Activated T-cell treated with anti-CD3 and anti-CD28 coated beads, Interleukin-2, amount 50 U/mL, for 1 hour (primary cell): ENCODE measurements around the gene CFAP97.
"Not testable (repeated sequence)": the region's sequence is repeated elsewhere in the genome, so short reads cannot be mapped to it uniquely, and the experiment has no call there.

Experiments used
- DNase-seq: peaks from one replicate; pipeline ENCODE4 v3.0.0-alpha.2; 2020

Gene CFAP97

DNA sequence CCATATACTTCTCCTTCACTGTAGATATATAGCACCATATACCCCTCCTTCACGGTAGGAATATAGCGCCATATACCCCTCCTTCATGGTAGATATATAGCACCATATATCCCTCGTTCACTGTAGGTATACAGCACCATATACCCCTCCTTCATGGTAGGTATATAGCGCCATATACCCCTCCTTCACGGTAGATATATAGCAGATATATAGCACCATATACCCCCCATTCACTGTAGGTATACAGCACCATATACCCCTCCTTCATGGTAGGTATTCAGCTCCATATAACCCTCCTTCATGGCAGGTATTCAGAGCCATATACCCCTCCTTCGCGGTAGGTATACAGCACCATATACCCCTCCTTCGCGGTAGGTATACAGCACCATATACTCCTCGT lies 18.1 kb upstream of the CFAP97 start:
- DNase-seq: no peak

DNA sequence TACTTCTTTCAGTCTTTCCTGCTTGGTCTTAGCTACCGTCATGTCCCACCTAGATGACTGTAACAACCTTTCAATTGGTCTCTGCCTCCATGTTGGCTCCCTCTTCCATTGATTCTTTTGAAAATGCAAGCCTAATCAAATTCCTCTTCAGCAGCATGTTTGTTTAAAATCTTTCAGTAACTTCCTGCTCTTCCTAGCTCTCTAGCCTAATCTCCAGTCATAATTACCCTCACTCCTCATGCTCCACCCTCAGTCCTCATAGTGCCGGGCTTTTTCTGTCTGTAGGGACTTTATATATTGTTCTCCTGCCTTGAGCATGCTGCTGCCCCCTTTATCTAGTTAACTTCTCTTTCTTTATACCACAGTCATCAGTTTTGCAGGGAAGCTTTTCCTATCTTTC lies 17.7 kb upstream of the CFAP97 start:
- no peak for DNase-seq

DNA sequence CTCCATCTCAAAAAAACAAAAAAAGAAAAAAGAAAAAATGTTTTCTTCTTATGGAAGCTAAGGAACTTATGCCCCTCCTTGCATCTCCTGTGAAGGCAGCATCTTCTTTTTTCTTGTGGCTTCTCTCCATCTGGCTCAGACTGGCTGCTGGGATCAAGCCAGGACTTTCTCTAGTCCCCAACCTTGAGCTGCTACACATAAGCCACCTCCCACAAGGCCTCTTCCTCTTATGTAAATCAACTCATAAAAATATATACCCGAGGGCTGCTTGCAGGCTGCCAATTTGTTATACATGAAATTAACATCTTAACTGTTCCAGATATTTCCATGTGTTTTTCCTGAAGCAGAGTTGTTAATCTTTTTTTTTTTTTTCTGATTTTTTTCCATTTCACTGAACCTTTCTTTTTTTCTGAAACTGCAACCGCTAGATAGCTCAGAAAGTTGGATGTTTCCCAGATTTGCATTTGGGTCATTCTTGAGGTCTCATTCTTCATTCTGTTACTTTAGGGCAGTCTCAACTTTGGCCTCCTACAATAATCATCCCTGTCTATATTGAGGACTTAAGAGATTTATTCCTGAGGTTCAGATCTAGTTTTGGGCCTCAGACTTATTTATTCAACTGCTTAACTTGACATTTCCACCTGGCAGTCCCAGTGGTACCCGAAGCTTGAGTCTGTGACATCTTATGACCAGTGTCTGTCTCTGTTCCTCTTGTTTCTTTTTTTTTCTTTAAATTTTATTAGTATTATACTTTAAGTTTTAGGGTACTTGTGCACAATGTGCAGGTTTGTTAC lies 15.9 kb upstream of the CFAP97 start:
- no peak for DNase-seq

DNA sequence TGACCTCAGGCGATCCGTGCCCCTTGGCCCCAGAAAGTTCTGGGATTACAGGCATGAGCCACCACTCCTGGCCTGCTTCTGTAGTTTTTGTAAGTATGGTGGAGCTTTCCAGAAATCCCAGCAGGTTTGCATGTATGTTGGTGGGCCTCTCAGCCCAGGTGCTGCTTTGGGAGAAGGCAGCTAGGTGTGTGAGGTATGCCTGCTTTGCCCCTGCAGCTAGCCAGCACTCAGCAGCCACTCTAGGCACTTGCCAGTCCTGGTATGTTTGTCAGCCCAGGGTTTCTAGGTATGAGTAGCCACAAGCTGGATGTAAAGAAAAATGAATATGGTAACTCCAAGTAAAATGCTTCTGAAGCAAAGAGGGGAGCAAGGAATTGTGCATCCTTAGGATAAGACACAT lies 14.5 kb upstream of the CFAP97 start:
- DNase-seq: no peak

- no peak for DNase-seq
Measured at GRCh38 chr4:185217408-185217975, 13.7 kb upstream of the CFAP97 start.

- DNase-seq: no peak
Measured at GRCh38 chr4:185215261-185215660, 11.5 kb upstream of the CFAP97 start.

DNA sequence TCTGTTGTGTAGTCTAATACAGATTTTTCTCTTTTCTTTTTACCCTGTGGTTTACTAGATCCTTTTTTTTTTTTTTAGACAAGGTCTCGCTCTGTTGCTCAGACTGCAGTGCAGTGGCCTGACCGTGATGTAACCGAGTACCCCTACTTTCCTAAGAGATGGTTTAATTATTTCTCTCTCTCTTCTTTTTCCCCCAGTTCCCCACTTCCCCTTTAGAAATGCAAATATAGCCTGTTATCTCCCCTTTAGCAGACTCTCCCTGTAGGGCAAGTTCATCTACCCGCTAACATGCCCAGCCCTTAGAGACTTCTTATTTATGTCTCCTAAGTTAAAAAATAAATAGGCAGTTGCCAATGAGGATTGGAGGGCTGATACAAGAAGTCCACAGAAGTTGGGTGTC lies 10.1 kb upstream of the CFAP97 start:
- no peak for DNase-seq

DNA sequence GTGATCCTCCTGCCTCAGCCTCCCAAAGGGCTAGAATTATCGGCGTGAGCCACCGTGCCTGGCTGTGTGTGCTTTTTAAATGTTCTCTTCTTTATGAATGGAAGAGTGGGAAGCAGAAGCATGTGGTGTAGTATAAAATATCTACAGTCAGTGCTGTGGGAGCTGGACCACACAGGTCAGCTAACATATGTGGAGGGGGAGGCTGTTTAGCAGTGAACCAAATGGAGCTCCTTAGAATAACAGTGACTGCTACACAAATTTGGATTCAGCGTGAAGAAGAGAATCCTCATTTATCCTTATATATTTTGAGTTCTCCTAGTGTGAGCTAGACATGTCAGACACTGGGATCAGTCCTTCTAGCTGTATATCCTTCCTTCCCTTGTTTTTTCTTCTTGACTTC lies 8.8 kb upstream of the CFAP97 start:
- no peak for DNase-seq

DNA sequence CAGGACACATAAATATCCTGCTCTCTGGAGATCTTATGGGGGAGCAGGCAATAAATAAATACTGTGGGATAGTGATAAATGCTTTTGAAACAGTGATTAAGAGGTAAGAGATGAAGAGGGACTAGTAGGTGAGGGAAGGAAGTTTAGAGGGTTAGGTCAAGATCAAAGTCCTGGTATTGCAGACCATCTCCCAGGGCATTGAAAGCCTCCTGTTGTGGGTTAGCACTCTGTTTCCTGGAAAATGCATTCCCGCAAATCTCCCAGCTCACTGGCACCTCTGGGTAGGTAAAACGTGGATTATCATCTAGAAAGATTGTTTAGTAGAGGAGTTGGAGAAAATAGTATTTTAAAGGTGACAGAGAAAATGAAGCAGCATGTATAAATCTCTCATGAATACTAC lies 7.8 kb upstream of the CFAP97 start:
- DNase-seq: no peak

DNA sequence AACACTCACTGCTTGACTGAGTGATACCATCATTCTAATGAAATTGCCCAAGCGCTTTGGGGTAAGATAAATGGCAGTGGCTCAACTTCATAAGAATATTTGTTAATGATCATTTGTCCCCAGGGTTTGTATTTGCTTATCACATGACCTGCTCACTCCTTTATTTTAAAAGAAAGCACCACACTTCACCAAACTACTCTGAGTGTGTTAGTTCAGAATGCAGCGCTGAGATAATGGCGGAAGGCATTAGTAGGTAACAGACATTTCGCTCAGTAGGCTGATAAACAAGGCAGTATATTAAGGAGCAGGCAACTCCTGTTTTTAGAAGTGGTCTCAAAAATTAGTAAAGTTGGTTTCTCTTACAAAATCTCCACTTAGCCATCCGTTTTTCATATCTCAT lies 7.2 kb upstream of the CFAP97 start:
- no peak for DNase-seq

- peak; percentile 62 for DNase-seq
Measured at GRCh38 chr4:185210102-185210981, 6.5 kb upstream of the CFAP97 start.

DNA sequence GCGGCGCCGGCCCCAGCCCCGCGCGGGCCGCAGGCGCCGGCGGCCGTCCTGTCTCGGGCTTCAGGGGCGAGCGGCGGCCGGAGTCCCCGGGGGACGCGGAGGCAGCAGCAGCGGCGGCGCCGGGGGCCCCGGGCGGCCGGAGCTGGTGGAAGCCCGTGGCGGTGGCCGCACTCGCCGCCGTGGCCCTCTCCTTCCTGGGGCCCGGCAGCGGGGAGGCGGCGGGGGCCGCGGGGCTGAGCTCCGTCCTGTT lies 6.0 kb upstream of the CFAP97 start:
- DNase-seq: not testable (repeated sequence)

DNA sequence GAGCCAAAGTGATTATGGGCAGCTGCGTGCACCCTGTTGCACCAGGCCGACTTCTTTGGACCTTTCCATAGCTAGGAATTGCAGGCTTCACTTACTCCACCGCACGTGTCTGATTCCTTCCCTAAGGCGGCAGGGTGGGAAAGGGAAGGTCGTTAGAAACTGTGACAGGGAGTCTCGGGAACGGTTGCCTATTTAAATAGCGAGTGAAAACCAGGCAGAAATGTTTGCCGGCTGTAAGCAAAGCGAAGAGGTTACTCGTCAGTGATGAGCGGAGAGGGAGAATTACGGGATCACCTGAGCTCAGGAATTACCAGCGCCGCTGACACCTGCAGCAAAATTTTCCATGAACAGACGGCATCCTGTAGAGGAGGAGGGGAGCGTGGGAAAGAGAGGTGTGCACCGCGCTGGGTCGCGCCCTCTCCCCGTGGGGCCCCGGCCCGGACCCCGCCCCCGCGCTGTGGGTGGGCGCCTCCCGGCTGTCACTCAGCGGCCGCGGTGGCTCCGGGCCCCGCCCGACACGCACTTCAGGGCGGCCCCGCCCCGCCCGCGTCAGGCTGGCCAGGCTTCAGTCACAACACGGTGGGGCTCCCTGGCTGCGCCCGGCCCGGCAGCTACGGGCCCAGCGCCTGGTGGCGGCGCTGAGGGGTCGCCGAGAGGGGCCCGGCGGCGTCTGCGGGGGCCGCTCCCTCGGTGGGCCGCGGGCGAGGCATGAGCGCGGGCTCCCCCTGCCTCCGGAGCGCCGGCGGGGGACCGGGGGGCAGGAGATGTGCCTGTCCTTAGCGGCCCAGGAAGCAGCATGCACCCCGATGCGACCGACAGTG lies 5.4 kb upstream of the CFAP97 start, which contains the start of gene SNX25:
SNX25 (plus strand) TSS at position 568 of the 821 bp plus-strand sequence; CDS start at position 797, 229 bp downstream.
- DNase-seq: peak; percentile 92

GRCh38 chr4:185207466-185207865 lies 3.7 kb upstream of the CFAP97 start:
- no peak for DNase-seq

GRCh38 chr4:185205697-185206342 lies 2.0 kb upstream of the CFAP97 start:
- no peak for DNase-seq

- DNase-seq: not testable (repeated sequence)
Measured at GRCh38 chr4:185205073-185205472, 1.3 kb upstream of the CFAP97 start.

DNA sequence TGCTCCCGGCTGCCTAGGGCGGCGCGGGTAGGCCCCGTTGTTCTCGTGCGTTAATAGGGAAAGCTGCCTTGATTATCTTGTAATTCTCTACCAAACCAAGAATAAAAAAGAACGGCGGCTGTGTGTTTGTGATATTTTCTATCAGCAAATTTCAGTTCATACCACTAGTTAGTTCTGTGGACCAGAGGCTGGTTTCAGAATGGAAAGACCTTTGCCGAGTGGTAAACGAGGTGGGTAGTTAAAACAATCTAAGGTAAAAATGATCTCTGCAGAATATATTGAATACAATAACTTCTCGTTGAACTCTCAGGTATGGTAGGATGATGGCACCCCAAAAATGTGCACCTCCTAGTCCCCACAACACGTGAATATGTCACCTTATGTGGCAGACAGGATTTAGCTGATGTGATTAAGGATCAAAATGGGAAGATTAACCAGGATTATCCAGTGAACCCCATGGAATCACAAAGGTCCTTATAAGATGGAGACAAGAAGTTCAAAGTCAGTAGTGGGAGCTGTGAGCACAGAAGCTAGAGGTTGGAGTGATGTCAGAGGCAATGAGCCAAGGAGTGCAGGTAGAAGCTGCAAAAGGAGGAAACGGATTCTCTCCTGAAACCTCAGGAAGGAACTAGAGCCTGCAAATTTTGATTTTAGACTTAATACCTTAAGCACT lies 574 bp upstream of the CFAP97 start:
- no peak for DNase-seq

DNA sequence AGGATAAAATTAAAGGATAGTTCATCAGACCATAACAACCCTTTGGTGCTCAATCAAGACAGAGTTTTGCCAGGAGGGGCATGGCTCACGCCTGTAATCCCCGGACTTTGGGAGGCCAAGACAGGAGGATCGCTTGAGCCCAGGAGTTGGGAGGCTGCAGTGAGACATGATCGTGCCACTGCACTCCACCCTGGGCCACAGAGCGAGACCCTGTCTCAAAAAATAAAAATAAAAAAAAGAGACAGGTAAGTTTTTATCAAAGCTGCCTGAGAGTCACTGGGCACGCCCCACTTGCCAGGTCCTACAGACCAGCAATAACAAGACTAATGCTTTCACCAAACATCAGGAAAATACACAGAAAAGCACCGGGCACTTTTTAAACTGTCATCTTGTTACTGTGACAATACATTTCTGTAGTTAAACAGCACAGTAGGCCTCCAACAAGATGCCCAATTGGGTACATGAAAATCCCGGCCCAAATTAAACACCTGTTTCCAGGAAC lies 765 bp downstream of the CFAP97 start:
- DNase-seq: peak; percentile 29

DNA sequence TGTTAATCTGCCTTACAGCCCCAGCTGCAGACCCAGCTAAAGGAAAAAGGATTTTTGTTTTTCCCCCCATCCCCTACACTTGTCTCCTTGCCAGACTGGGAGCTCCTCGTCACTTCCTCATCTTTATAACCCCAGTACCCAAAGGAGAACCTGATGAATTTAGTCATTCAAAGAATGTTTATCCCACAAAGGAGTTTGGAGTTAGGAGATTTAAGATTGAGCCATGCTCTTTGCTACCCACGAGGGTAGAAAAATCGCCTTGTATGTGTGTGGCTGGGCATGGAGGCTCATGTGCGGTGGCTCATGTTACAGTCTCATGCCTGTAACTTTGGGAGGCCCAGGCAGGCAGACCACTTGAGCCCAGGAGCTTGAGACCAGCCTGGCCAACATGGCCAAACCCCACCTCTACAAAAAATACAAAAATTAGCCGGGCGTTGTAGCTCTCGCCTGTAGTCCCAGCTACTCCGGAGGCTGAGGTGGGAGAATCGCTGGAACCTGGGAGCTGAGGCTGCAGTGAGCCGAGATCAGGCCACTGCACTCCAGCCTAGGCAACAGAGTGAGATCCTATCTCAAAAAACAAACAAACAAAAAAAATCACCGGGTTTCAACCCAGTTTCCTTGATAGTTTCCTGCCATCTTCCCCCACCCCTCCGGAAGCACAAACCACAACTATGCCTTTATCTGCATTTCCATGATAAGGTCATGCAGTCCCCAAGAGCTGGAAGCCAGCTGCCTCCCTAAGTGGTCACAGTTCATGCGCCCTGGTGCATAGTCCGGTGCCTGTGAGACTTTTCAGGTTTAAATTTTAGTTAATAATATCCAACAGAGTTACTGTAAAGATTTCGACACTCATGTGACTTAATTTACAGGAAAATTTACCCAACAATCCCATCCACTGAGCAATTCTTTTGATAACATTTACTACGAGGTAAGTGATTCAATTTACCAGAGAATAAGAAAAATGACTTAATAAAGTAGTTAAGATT lies 1.5 kb downstream of the CFAP97 start:
- peak; percentile 24 for DNase-seq

DNA sequence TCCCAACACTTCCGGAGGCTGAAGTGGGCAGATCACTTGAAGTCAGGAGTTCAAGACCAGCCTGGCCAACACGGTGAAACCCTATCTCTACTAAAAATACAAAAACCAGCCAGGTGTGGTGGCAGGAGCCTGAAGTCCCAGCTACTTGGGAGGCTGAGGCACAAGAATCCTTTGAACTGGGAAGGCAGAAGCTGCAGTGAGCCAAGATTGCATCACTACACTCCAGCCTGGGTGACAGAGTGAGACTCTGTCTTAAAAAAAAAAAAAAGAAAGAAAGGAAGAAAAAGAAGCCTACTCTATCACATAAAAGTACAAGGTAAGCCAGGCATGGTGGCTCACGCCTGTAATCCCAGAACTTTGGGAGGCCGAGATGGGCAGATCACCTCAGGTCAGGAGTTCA lies 5.6 kb downstream of the CFAP97 start:
- DNase-seq: not testable (repeated sequence)
